ENCODE data around the gene JAG2.

The JAG2 gene

DNA sequence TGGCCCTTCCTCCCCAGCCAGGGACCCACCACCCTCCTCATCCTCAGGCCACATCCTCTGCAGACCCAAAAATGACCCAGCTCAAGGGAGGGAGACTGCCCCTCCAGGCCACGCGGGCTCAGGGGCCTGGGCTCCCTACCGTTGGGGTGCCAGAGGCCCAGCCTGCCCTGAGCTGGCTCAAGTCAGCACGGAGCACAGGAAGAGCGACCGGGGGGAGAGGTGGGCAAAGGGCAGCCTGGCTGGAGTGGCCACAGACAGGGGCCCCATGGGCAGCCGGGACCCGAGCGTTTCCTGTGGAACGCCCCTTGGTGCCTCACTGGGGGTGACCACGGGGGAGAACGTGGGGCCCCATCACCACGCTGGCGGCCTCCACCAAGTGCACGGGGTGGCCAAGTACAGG is 10.7 kb downstream of the JAG2 start:
- no peak overlapping the region for H3K9ac ChIP-seq (ENCODE audit: low read depth, low read length)
- no peaks in the 10 kb centered on the region for H3K27me3 ChIP-seq (ENCODE audit: insufficient read depth, low read length, poor library complexity)
- H3K36me3 ChIP-seq (ENCODE audit: insufficient read depth, low read length), result no peaks in the 10 kb centered on the region
- peaks cover 7% of the 10 kb centered on the region; the same call in 1 of the 2 replicates for H4K20me1 ChIP-seq (ENCODE audit: insufficient read depth, low read length)
- ATAC-seq (ENCODE audit: insufficient read depth, low read depth), result no peak
- H3K4me3 ChIP-seq (ENCODE audit: low read depth in 1 of 2, low read length in 2 of 2), result no peak overlapping the region
- H3K9me3 ChIP-seq (ENCODE audit: insufficient read depth, low read length, severe bottlenecking), result no peaks in the 10 kb centered on the region
- no peaks in the 10 kb centered on the region for H3K4me1 ChIP-seq (ENCODE audit: insufficient read depth, low read length)
- no peak overlapping the region for H3K27ac ChIP-seq (ENCODE audit: low read length)
- no peaks in the 10 kb centered on the region for H3K79me2 ChIP-seq (ENCODE audit: insufficient read depth, low read length)
- TF ChIP-seq, protein P1, sequence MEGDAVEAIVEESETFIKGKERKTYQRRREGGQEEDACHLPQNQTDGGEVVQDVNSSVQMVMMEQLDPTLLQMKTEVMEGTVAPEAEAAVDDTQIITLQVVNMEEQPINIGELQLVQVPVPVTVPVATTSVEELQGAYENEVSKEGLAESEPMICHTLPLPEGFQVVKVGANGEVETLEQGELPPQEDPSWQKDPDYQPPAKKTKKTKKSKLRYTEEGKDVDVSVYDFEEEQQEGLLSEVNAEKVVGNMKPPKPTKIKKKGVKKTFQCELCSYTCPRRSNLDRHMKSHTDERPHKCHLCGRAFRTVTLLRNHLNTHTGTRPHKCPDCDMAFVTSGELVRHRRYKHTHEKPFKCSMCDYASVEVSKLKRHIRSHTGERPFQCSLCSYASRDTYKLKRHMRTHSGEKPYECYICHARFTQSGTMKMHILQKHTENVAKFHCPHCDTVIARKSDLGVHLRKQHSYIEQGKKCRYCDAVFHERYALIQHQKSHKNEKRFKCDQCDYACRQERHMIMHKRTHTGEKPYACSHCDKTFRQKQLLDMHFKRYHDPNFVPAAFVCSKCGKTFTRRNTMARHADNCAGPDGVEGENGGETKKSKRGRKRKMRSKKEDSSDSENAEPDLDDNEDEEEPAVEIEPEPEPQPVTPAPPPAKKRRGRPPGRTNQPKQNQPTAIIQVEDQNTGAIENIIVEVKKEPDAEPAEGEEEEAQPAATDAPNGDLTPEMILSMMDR (IDR thresholded peaks at IDR 0.05; ENCODE audit: borderline replicate concordance, extremely low read depth, low read length, poor library complexity, severe bottlenecking), result no peak
- TF ChIP-seq EZH2 (IDR thresholded peaks at IDR 0.05; ENCODE audit: borderline replicate concordance, low read depth, low read length, severe bottlenecking), result no peak
- no peak overlapping the region for H3K4me2 ChIP-seq (ENCODE audit: insufficient read depth, low read length)
- no peak overlapping the region for H2AFZ ChIP-seq (ENCODE audit: low read depth, low read length)
- no peak for DNase-seq

DNA sequence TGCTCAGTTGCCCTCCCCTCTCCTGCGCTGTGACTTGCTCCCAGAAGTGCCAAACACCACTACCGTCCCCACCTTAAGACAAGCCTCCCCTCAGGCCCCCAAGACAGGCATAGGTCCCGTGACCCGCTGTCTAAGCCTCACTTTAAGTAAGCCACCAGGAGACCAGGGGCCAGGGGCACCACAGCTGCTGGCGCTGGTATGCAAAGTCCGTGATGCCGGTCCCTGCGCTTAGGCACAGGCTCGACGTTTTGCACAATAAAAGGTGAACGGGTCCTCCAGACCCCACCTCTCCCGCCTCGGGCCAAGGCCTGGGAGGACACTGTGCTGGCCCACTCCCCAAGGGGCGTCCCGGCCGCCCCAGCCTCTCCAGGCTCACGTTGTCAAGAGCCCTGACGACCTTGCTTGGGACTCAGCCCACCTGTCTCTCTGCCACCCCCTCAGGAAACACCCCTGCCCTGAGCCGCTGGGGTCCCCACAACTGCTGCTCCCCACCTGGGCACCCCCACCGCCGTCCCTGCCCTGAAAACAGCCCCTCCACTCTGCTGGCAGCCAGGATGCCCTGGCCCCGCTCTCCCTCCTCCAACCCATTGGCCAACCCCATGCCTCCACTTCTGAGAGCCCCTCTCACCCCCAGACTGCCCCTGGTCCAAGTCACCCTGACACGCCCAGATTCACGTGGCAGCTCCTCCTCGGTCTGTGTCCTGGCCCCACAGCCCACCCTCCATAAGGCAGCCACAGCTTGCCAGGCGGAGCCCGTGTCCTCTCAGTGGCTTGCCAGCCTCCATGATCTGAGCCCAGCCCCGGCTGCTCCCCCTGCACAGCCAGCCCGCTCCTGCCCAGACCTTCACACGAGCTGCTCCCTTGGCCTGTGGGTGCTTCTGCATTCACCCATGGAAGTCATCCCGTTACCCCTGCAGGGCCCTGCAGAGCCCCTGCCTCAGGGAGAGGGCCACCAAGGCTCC is 11.9 kb downstream of the JAG2 start:
- no peak for ATAC-seq (ENCODE audit: insufficient read depth, low read depth)
- H3K4me2 ChIP-seq (ENCODE audit: insufficient read depth, low read length), result no peak overlapping the region
- no peaks in the 10 kb centered on the region for H3K79me2 ChIP-seq (ENCODE audit: insufficient read depth, low read length)

DNA sequence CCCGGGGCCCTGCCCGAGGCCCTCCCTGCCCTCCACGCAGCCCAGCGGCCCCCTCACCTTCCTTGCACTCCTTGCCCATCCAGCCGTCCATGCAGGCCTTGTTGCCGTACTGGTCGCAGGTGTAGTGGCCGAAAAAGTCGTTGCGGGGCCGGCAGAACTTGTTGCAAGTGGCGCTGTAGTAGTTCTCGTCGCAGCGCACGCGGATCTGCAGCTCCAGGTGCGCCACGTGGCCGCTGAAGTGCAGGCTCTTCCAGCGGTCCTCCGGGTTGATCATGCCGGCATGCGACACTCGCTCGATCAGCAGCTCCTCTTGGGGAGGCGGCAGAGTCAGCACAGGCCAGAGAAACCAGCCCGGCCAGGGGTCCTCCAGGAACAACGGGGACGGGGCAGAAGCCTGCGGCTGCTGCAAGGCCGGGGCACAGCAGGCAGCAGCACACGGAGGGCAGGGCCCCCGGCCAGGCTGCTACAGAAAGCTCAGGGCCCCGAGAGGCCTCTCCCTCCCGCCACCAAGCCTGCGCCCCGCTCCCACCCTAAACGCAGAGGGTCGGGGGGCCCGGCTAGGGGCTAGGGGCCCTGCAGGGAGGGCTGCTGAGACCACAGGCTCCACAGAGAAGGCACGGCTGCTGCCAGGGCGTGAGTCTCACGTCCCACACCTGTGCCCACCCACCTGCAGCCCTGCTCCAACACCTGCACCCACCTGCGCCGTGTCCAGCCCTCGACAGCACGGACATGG is 12.7 kb downstream of the JAG2 start:
- TF ChIP-seq, protein P1 (IDR thresholded peaks at IDR 0.05; ENCODE audit: borderline replicate concordance, extremely low read depth, low read length, poor library complexity, severe bottlenecking), result no peak
- no peak for TF ChIP-seq EZH2 (IDR thresholded peaks at IDR 0.05; ENCODE audit: borderline replicate concordance, low read depth, low read length, severe bottlenecking)
- H2AFZ ChIP-seq (ENCODE audit: low read depth, low read length), result no peak overlapping the region
- DNase-seq (no peak), ATAC-seq (ENCODE audit: insufficient read depth, low read depth) (no peak)
- H3K9me3 ChIP-seq (ENCODE audit: insufficient read depth, low read length, severe bottlenecking), result no peaks in the 10 kb centered on the region
- no peak overlapping the region for H3K4me3 ChIP-seq (ENCODE audit: low read depth in 1 of 2, low read length in 2 of 2)
- H3K27ac ChIP-seq (ENCODE audit: low read length), result no peak overlapping the region
- H3K4me1 ChIP-seq (ENCODE audit: insufficient read depth, low read length), result no peaks in the 10 kb centered on the region
- H3K4me2 ChIP-seq (ENCODE audit: insufficient read depth, low read length), result no peak overlapping the region
- no peaks in the 10 kb centered on the region for H3K79me2 ChIP-seq (ENCODE audit: insufficient read depth, low read length)
- H4K20me1 ChIP-seq (ENCODE audit: insufficient read depth, low read length), result no peaks in the 10 kb centered on the region
- H3K27me3 ChIP-seq (ENCODE audit: insufficient read depth, low read length, poor library complexity), result no peaks in the 10 kb centered on the region
- H3K36me3 ChIP-seq (ENCODE audit: insufficient read depth, low read length), result no peaks in the 10 kb centered on the region
- no peak overlapping the region for H3K9ac ChIP-seq (ENCODE audit: low read depth, low read length)

More for the DNA sequence above, 11.9 kb downstream of the JAG2 start:
- TF ChIP-seq EZH2 (IDR thresholded peaks at IDR 0.05; ENCODE audit: borderline replicate concordance, low read depth, low read length, severe bottlenecking), result no peak
- TF ChIP-seq, protein P1 (IDR thresholded peaks at IDR 0.05; ENCODE audit: borderline replicate concordance, extremely low read depth, low read length, poor library complexity, severe bottlenecking), result no peak
- Histone ChIP-seq H2AFZ (ENCODE audit: low read depth, low read length) (no peak overlapping the region), H3K27me3 (ENCODE audit: insufficient read depth, low read length, poor library complexity) (no peaks in the 10 kb centered on the region), H3K4me3 (ENCODE audit: low read depth in 1 of 2, low read length in 2 of 2) (no peak overlapping the region), H3K36me3 (ENCODE audit: insufficient read depth, low read length) (no peaks in the 10 kb centered on the region), H3K9me3 (ENCODE audit: insufficient read depth, low read length, severe bottlenecking) (no peaks in the 10 kb centered on the region), H3K4me1 (ENCODE audit: insufficient read depth, low read length) (no peaks in the 10 kb centered on the region), H4K20me1 (ENCODE audit: insufficient read depth, low read length) (no peaks in the 10 kb centered on the region), H3K27ac (ENCODE audit: low read length) (no peak overlapping the region), H3K9ac (ENCODE audit: low read depth, low read length) (no peak overlapping the region)
- DNase-seq, result no peak

Data from DND-41 (cell line).